DOHH2 (cell line): ENCODE results near the gene PGBD5.

Source experiments
- H3F3A ChIP-seq: fragments of 200-600 bp; sonication (generic), shearing (Covaris generic); 2 replicates; pipeline ENCODE4 v1.6.0; 2016; ENCODE audit warnings: antibody characterized with exemption, mild to moderate bottlenecking; ENCODE audit not compliant: control insufficient read depth, insufficient read depth
- H3K27ac ChIP-seq: fragments of 200-600 bp; sonication (generic); 2 replicates; pipeline ENCODE4 v1.5.1; 2014; ENCODE audit warnings: low read depth, mild to moderate bottlenecking, low read length, moderate library complexity
- H3K27me3 ChIP-seq: fragments of 200-600 bp; sonication (generic); 2 replicates; pipeline ENCODE4 v1.6.1; 2014; ENCODE audit warnings: mild to moderate bottlenecking, low read length, mixed read lengths; ENCODE audit not compliant: control insufficient read depth
- H3K36me3 ChIP-seq: fragments of 200-600 bp; sonication (generic); 2 replicates; pipeline ENCODE4 v1.6.1; 2014; ENCODE audit warnings: mild to moderate bottlenecking, low read length, moderate library complexity, mixed read lengths; ENCODE audit not compliant: control insufficient read depth
- H3K4me1 ChIP-seq: fragments of 200-600 bp; sonication (generic); 2 replicates; pipeline ENCODE4 v1.6.1; 2014; ENCODE audit warnings: mild to moderate bottlenecking, low read length, mixed read lengths; ENCODE audit not compliant: control insufficient read depth
- H3K4me2 ChIP-seq: fragments of 200-600 bp; sonication (generic); 2 replicates; pipeline ENCODE4 v1.6.0; 2014; ENCODE audit warnings: mild to moderate bottlenecking, low read length, moderate library complexity
- H3K4me3 ChIP-seq: fragments of 200-600 bp; sonication (generic); 2 replicates; pipeline ENCODE4 v1.5.1; 2014; ENCODE audit warnings: mild to moderate bottlenecking, low read length, mixed read lengths
- H3K79me2 ChIP-seq: fragments of 200-600 bp; sonication (generic); 2 replicates; pipeline ENCODE4 v1.6.1; 2014; ENCODE audit warnings: mild to moderate bottlenecking, low read length, mixed read lengths; ENCODE audit not compliant: control insufficient read depth
- H3K9me2 ChIP-seq: fragments of 200-600 bp; sonication (generic); replicated peaks from 2 replicates; pipeline ENCODE4 v1.6.1; 2014; ENCODE audit warnings: mild to moderate bottlenecking, low read length, mixed read lengths; ENCODE audit not compliant: control insufficient read depth
- H3K9me3 ChIP-seq: fragments of 200-600 bp; sonication (generic); 2 replicates; pipeline ENCODE4 v1.6.1; 2014; ENCODE audit warnings: antibody characterized with exemption, low read length, mixed read lengths; ENCODE audit not compliant: control insufficient read depth, insufficient read depth
- H4K20me1 ChIP-seq: fragments of 200-600 bp; sonication (generic); 2 replicates; pipeline ENCODE4 v1.6.0; 2014; ENCODE audit warnings: low read depth, mild to moderate bottlenecking, antibody characterized with exemption, low read length, moderate library complexity; ENCODE audit not compliant: control insufficient read depth, insufficient read depth
- EZH2phosphoT487 ChIP-seq: fragments of 200-600 bp; sonication (generic); IDR thresholded peaks from 2 replicates; pipeline ENCODE4 v1.6.1; 2017; ENCODE audit warnings: borderline replicate concordance, mild to moderate bottlenecking, antibody characterized with exemption, low read length, moderate library complexity, mixed read lengths
- TF ChIP-seq, protein P1 (sequence below): fragments of 200-600 bp; sonication (generic); IDR thresholded peaks from one replicate; pipeline ENCODE4 v1.5.1; 2014; ENCODE audit warnings: antibody characterized with exemption, mild to moderate bottlenecking, low read depth, low read length; ENCODE audit not compliant: poor library complexity, severe bottlenecking

The PGBD5 gene

DNA sequence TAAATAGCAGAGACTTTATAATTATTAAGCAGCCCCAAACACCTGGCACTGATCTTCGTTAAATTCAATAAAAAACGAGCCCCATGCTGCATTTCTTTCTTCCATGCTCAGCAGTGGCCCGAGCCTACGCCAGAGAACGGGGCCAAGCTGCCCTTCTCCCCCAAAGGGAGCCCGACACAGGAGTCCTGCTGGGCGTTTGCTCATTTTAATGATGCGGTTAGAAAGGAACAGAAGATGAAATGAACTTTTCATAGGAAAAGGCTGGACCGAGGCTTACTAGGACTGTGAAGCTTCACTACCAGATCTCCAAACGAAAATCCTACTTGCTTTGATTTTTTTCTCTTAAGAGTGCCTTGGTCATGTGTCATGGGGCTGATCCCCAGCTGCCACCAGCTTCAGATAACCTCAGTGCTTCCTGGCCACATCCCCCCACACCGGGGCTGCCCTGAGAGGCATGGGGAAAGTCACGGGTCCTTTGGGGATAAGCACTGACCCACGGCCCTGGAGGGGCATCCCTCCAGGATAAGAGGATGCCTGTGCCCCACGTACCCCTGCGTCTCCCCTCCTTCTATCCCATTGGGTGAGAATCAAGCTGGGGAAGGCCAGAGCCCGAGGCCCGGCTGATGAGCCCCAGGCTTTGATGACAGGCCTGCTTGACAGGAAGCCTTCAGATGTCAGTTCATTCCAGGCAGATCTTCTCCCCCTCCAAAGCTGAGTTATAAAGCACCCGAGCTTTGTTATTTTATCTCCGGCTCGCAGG lies 34.2 kb downstream of the PGBD5 start:
- no peaks in the 10 kb centered on the region for H3F3A ChIP-seq
- H3K9me2 ChIP-seq = no peaks in the 10 kb centered on the region
- no peak overlapping the region for H3K27ac ChIP-seq
- TF ChIP-seq, protein P1, sequence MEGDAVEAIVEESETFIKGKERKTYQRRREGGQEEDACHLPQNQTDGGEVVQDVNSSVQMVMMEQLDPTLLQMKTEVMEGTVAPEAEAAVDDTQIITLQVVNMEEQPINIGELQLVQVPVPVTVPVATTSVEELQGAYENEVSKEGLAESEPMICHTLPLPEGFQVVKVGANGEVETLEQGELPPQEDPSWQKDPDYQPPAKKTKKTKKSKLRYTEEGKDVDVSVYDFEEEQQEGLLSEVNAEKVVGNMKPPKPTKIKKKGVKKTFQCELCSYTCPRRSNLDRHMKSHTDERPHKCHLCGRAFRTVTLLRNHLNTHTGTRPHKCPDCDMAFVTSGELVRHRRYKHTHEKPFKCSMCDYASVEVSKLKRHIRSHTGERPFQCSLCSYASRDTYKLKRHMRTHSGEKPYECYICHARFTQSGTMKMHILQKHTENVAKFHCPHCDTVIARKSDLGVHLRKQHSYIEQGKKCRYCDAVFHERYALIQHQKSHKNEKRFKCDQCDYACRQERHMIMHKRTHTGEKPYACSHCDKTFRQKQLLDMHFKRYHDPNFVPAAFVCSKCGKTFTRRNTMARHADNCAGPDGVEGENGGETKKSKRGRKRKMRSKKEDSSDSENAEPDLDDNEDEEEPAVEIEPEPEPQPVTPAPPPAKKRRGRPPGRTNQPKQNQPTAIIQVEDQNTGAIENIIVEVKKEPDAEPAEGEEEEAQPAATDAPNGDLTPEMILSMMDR = no peak
- TF ChIP-seq EZH2phosphoT487 = no peak
- H3K4me2 ChIP-seq = no peak overlapping the region
- H4K20me1 ChIP-seq = no peaks in the 10 kb centered on the region
- H3K79me2 ChIP-seq = no peaks in the 10 kb centered on the region
- no peaks in the 10 kb centered on the region for H3K9me3 ChIP-seq
- H3K4me3 ChIP-seq = no peak overlapping the region
- H3K36me3 ChIP-seq = no peaks in the 10 kb centered on the region
- H3K4me1 ChIP-seq = no peaks in the 10 kb centered on the region
- no peaks in the 10 kb centered on the region for H3K27me3 ChIP-seq

DNA sequence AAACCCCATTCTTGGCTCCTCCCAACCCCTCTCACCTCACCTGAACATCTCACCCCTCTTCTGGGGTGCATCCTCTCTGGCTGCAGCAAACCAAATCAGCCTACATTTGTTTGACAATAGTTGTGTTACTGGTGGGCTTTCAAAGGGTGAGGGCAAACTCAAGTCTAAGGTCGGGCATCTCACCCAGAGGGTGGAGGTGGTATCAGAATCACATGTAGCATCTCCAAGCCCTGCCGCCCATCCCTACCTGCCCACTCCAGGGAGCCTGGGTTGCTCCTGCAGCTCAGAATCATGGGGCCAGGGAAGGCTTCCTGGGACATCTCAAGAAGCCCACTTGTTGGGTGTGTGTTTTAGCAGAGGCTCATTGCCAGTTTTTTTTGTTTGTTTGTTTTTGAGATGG lies 35.8 kb downstream of the PGBD5 start:
- no peak overlapping the region for H3K4me2 ChIP-seq
- no peak overlapping the region for H3K4me3 ChIP-seq
- H3K79me2 ChIP-seq = no peaks in the 10 kb centered on the region
- no peaks in the 10 kb centered on the region for H3K4me1 ChIP-seq
- no peaks in the 10 kb centered on the region for H3K27me3 ChIP-seq
- no peaks in the 10 kb centered on the region for H3K36me3 ChIP-seq
- TF ChIP-seq EZH2phosphoT487 = no peak
- H3F3A ChIP-seq = no peaks in the 10 kb centered on the region
- no peak overlapping the region for H3K27ac ChIP-seq
- H4K20me1 ChIP-seq = no peaks in the 10 kb centered on the region
- no peaks in the 10 kb centered on the region for H3K9me3 ChIP-seq
- H3K9me2 ChIP-seq = no peaks in the 10 kb centered on the region

DNA sequence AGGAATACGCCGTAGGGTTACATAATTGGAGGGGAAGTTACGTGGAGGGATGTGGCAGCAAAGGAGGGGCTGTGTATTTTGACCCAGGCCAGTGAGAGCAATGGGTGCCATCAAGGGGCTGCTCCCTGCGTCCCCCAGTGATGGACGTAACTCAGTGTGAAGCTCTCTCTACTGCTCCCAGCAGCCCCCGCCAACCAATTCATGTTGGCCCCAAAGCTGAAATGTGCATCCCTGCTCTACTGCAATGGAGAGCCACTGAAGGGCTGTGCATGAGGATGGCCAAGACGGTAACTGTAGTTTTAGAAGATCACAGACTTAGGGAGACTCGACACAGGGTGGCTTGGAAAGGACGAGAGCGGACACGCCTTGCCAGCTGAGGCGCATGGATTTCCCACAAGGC lies 38.3 kb downstream of the PGBD5 start:
- Histone ChIP-seq H3K4me1 (no peaks in the 10 kb centered on the region), H3K9me2 (no peaks in the 10 kb centered on the region), H3K4me2 (no peak overlapping the region), H3K27ac (no peak overlapping the region), H3K4me3 (no peak overlapping the region), H4K20me1 (no peaks in the 10 kb centered on the region), H3K36me3 (no peaks in the 10 kb centered on the region), H3K79me2 (no peaks in the 10 kb centered on the region), H3K27me3 (no peaks in the 10 kb centered on the region), H3K9me3 (no peaks in the 10 kb centered on the region), H3F3A (no peaks in the 10 kb centered on the region)
- TF ChIP-seq EZH2phosphoT487 = no peak
- TF ChIP-seq, protein P1 = no peak

DNA sequence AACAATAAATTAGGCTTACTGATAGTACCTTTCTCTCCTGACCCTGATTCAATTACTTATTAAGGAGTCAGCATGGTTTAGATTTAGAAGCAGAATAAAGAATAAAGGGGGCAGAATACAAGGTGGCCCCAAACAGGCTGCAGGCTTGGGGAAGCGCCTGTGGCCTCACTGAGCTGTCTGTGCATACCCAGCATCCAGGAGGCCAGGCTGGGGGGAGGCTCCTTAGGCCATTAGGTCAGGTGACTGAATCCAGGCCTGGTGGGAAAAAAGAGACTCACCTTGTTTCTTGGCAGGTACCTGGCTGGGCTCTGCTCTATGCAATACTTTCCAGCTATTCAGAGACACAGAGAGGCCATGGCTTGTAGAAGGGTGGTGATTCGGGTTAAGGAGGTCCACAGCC lies 38.8 kb downstream of the PGBD5 start:
- no peak overlapping the region for H3K4me2 ChIP-seq
- H3K36me3 ChIP-seq = no peaks in the 10 kb centered on the region
- H3K9me2 ChIP-seq = no peaks in the 10 kb centered on the region
- H3K27me3 ChIP-seq = no peaks in the 10 kb centered on the region
- H3F3A ChIP-seq = no peaks in the 10 kb centered on the region
- TF ChIP-seq, protein P1 = no peak
- no peak for TF ChIP-seq EZH2phosphoT487
- H3K4me3 ChIP-seq = no peak overlapping the region
- H3K4me1 ChIP-seq = no peaks in the 10 kb centered on the region
- no peaks in the 10 kb centered on the region for H3K9me3 ChIP-seq
- no peaks in the 10 kb centered on the region for H4K20me1 ChIP-seq
- H3K79me2 ChIP-seq = no peaks in the 10 kb centered on the region
- H3K27ac ChIP-seq = no peak overlapping the region
